Lower leg skin (tissue), 4 donors: ENCODE measurements around the gene RHOXF2B. TPM values are rescaled to one million over a fixed set of nuclear protein-coding genes. Genes with fewer than 3 reads are reported as not detected.
"Not testable (repeated sequence)": the region's sequence is repeated elsewhere in the genome, so short reads cannot be mapped to it uniquely, and the experiment has no call there.

ENCODE experiments used
- DNase-seq, 2 donors: peaks; one replicate each; pipeline ENCODE4 v3.0.0-alpha.2; 2019; ENCODE audit warnings: low spot score in 2 of 2
- H3K4me3 ChIP-seq: fragments of 200-600 bp; sonication (generic); 2 replicates; pipeline ENCODE4 v1.5.1; 2017; ENCODE audit warnings: mild to moderate bottlenecking, low read depth; ENCODE audit not compliant: poor library complexity, severe bottlenecking
- POLR2A ChIP-seq, 2 donors: fragments of 450-650 bp; IDR thresholded peaks; one replicate each; pipeline ENCODE4 v1.6.1; 2016 to 2017; ENCODE audit warnings: antibody characterized with exemption in 2 of 2, mild to moderate bottlenecking in 1 of 2, moderate library complexity in 1 of 2
- WGBS, 2 donors: methylation state at CpG; one replicate each; pipeline ENCODE4 v1.1.5; 2018; 5-methylcytosine and 5-hydroxymethylcytosine counted together
- intact Hi-C: fragments of 100-400 bp; cut with DNase I; formaldehyde crosslinking; loops from one replicate; pipeline ENCODE4 v1.15.0; 2023; ENCODE audit warnings: low total_unique reads
- total RNA-seq, 4 donors: library from RNA; depleted of rRNA; stranded (reverse); fragments of >200 nt; gene quantifications; one replicate each; pipeline ENCODE4 v1.1.0, GENCODE V29; 2016
- TF ChIP-seq, protein P1 (sequence below), 3 donors: fragments of 450-650 bp; IDR thresholded peaks; one replicate each; pipeline ENCODE4 v1.5.1; 2016; ENCODE audit warnings: antibody characterized with exemption in 3 of 3, mild to moderate bottlenecking in 3 of 3, moderate library complexity in 2 of 3

Gene RHOXF2B
- total RNA-seq, 4 donors from 2014 or later: not detected

DNA sequence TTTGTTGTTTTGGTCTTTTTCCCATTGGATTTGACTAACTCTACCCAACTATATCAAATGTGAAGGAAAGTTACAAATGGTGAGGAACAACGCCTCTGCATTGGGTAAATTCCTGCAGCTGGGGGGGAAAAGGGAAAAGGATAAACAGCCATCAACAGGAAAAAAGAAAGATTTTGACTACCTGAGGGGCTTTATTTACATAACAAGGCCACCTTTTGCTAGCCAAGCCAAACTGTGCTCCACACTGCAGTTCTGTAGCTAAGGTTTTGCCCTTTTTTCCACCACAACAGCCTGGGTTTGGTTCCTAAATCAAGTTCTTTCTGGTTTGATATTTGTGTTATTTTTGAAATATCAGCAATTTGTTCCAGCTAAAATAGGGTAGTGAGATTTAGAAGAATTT is 40.8 kb downstream of the RHOXF2B start:
- 59 to 92% methylated on average over 1 of the region's 1 CpG for WGBS, 2 donors
- intact Hi-C loops: no loop called here
- DNase-seq: no peak
- H3K4me3 ChIP-seq: no peak overlapping the region
- TF ChIP-seq, protein P1, sequence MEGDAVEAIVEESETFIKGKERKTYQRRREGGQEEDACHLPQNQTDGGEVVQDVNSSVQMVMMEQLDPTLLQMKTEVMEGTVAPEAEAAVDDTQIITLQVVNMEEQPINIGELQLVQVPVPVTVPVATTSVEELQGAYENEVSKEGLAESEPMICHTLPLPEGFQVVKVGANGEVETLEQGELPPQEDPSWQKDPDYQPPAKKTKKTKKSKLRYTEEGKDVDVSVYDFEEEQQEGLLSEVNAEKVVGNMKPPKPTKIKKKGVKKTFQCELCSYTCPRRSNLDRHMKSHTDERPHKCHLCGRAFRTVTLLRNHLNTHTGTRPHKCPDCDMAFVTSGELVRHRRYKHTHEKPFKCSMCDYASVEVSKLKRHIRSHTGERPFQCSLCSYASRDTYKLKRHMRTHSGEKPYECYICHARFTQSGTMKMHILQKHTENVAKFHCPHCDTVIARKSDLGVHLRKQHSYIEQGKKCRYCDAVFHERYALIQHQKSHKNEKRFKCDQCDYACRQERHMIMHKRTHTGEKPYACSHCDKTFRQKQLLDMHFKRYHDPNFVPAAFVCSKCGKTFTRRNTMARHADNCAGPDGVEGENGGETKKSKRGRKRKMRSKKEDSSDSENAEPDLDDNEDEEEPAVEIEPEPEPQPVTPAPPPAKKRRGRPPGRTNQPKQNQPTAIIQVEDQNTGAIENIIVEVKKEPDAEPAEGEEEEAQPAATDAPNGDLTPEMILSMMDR (IDR thresholded peaks at IDR 0.05): no peak
- no peak for TF ChIP-seq POLR2A (IDR thresholded peaks at IDR 0.05)

DNA sequence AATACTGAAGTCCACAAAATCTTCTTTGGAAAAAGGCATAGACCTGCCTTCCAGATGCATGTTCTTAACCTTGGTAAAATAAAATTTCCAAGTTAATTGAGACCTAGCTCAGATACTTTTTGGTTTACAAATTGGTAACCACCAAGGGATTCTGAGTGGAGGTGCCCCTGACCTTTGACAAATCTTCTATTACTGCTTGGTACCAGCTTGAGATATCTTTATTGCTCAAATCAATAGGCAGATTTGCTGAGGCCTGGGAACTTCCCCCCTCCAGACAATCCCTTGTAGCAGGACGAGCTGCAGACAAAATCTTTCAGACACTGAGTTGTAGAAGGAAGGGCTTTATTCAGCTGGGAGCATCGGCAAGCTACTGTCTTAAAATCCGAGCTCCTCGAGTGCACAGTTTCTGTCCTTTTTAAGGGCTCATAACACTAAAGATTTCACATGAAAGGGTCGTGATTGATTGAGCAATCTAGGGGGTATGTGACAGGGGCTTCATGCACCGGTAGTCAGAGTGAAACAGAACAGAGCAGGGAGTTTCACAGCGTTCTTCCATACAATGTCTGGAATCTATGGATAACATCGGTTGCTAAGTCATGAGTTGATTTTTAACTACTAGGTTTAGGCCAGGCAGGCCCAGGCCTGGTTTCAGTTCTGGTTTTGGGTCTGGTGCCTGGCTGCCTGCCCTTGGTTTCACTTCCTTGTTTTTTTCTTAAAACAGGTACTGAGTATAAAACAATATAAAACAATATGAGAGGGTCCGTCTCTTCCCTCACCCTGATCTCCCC is 41.8 kb downstream of the RHOXF2B start:
- intact Hi-C loops, H3K4me3 ChIP-seq, DNase-seq: not testable (repeated sequence)
- WGBS, 2 donors: 69 to 73% methylated on average over 9 of the region's 9 CpGs

DNA sequence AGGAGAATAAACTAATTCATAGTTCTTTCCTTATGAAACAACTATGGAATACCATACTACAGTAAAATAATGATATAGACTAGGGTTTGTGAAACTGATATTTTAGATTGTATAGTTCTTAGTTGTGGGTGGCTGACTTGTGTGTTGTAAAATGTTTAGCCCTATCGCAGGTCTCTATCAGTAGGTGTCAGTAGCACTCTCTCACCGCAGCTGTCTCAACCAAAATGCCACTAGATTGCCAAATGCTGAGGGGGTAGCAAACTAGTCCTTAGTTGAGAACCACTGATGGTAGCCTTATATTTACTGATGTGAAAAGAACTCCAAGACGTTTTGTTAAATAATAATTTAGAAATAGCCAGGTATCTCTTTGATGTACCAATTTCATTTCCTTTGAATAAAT is 48.1 kb downstream of the RHOXF2B start:
- TF ChIP-seq, protein P1 (IDR thresholded peaks at IDR 0.05): no peak
- TF ChIP-seq POLR2A (IDR thresholded peaks at IDR 0.05): no peak
- no peak for DNase-seq
- WGBS, 2 donors: 21 to 40% methylated on average over 3 of the region's 3 CpGs
- no peak overlapping the region for H3K4me3 ChIP-seq
- intact Hi-C loops: no loop called here

DNA sequence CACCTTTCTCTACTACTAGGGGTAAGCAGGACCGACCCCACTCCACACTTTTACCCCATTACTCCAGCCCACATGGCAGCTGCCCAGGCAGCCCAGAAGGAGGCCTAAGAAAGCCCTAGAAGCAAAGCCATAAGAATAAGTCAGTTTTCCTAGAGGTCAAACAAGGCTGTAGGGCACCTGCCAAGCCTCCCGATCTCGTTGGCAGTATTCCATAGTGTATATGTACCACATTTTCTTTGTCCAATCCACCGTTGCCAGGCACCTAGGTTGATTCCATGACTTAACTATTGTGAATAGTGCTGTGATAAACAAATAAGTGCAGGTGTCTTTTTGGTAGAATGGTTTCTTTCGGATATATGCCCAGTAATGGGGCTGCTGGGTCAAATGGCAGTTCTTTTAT is 54.2 kb downstream of the RHOXF2B start:
- intact Hi-C loops: no loop called here
- no peak overlapping the region for H3K4me3 ChIP-seq
- no peak for DNase-seq
- 60 to 66% methylated on average over 5 of the region's 5 CpGs for WGBS, 2 donors
- TF ChIP-seq, protein P1 (IDR thresholded peaks at IDR 0.05): no peak
- no peak for TF ChIP-seq POLR2A (IDR thresholded peaks at IDR 0.05)

DNA sequence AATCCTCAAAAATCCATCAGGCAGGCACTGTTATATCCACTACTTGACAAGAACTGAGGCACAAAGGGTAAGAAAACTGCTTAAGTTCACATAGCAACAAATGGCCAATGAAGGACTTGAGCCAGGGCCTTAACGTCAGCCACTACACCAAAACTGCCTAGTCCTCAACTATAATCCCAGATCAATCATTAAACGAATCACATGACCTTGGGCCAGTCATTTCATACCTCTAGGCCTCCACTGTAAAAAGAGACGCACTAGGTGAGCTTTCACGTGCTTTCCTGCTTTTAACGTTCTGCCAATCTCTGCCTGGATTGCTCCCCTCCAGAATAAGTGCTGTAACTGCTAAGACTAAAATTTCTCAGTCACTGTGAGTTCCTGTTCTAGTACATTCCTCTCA is 54.7 kb downstream of the RHOXF2B start:
- 70 to 73% methylated on average over 5 of the region's 5 CpGs for WGBS, 2 donors

More for the DNA sequence above, 54.7 kb downstream of the RHOXF2B start:
- intact Hi-C loops: no loop called here
- DNase-seq: no peak
- TF ChIP-seq POLR2A (IDR thresholded peaks at IDR 0.05): no peak
- TF ChIP-seq, protein P1 (IDR thresholded peaks at IDR 0.05): no peak
- H3K4me3 ChIP-seq: no peak overlapping the region

Other genes starting within 250 kb of the RHOXF2B start
- 1 to 10 TPM; 4.3 to 5.6 (median 5.1) TPM for gene UPF3B, start 224.7 kb downstream of the RHOXF2B start, total RNA-seq
- gene RNF113A, start 206.0 kb downstream of the RHOXF2B start, total RNA-seq: 10 to 100 TPM; 20.2 to 30.1 (median 23.2) TPM
- gene NDUFA1, start 205.9 kb downstream of the RHOXF2B start, total RNA-seq: 10 to 100 TPM; 39.4 to 60.6 (median 47.4) TPM
- gene AKAP14, start 181.8 kb downstream of the RHOXF2B start, total RNA-seq: not detected
- 1 to 10 TPM; 4.8 to 7.3 (median 6.4) TPM for gene NKAP, start 133.9 kb downstream of the RHOXF2B start, total RNA-seq
- 1 to 10 TPM in 1 of 4 donors, under 1 TPM in 1, not detected in 2; 0.62 to 5.5 TPM for gene RHOXF1, start 38.2 kb upstream of the RHOXF2B start, total RNA-seq
- not detected for gene RHOXF2, start 80.9 kb upstream of the RHOXF2B start, total RNA-seq
- gene ZBTB33, start 173.1 kb upstream of the RHOXF2B start, total RNA-seq: 10 to 100 TPM; 21.6 to 26.8 (median 23.8) TPM
- gene TMEM255A, start 233.8 kb upstream of the RHOXF2B start, total RNA-seq: 1 to 10 TPM; 1.7 to 4.3 (median 3.0) TPM